ENCODE data around the gene KCNQ1OT1.

Gene KCNQ1OT1

GRCh38 chr11:2703363-2704141 is 3.8 kb upstream of the KCNQ1OT1 start:
- peak; percentile 49 to 54 for DNase-seq (ENCODE audit: low read depth in 2 of 2)

GRCh38 chr11:2702771-2703362 is 3.1 kb upstream of the KCNQ1OT1 start:
- DNase-seq (ENCODE audit: low read depth in 2 of 2), result no peak

- DNase-seq (ENCODE audit: low read depth in 2 of 2), result no peak
Measured at GRCh38 chr11:2701898-2702434, 2.2 kb upstream of the KCNQ1OT1 start.

- no peak for DNase-seq (ENCODE audit: low read depth in 2 of 2)
Measured at GRCh38 chr11:2701230-2701629, 1.4 kb upstream of the KCNQ1OT1 start.

GRCh38 chr11:2700415-2701211 is 819 bp upstream of the KCNQ1OT1 start:
- DNase-seq (ENCODE audit: low read depth in 2 of 2), result no peak

GRCh38 chr11:2699185-2699530 is 636 bp downstream of the KCNQ1OT1 start:
- DNase-seq (ENCODE audit: low read depth in 2 of 2), result no peak

GRCh38 chr11:2698386-2699184 is 1.2 kb downstream of the KCNQ1OT1 start:
- no peak for DNase-seq (ENCODE audit: low read depth in 2 of 2)

GRCh38 chr11:2697866-2698265 is 1.9 kb downstream of the KCNQ1OT1 start:
- no peak for DNase-seq (ENCODE audit: low read depth in 2 of 2)

- no peak for DNase-seq (ENCODE audit: low read depth in 2 of 2)
Measured at GRCh38 chr11:2696455-2696854, 3.3 kb downstream of the KCNQ1OT1 start.

- no peak for DNase-seq (ENCODE audit: low read depth in 2 of 2)
Measured at GRCh38 chr11:2694995-2695939, 4.5 kb downstream of the KCNQ1OT1 start.

GRCh38 chr11:2694495-2694894 is 5.3 kb downstream of the KCNQ1OT1 start:
- no peak for DNase-seq (ENCODE audit: low read depth in 2 of 2)

- no peak for DNase-seq (ENCODE audit: low read depth in 2 of 2)
Measured at GRCh38 chr11:2693271-2694261, 6.2 kb downstream of the KCNQ1OT1 start.

GRCh38 chr11:2691991-2692875 is 7.6 kb downstream of the KCNQ1OT1 start:
- no peak for DNase-seq (ENCODE audit: low read depth in 2 of 2)

- DNase-seq (ENCODE audit: low read depth in 2 of 2), result no peak
Measured at GRCh38 chr11:2691355-2691761, 8.4 kb downstream of the KCNQ1OT1 start.

GRCh38 chr11:2690596-2691354 is 9.0 kb downstream of the KCNQ1OT1 start:
- DNase-seq (ENCODE audit: low read depth in 2 of 2), result no peak

- DNase-seq (ENCODE audit: low read depth in 2 of 2), result no peak
Measured at GRCh38 chr11:2689651-2690575, 9.9 kb downstream of the KCNQ1OT1 start.
